MM.1S (cell line): ENCODE measurements around the gene FAM241A.
"Not testable (repeated sequence)": the region's sequence is repeated elsewhere in the genome, so short reads cannot be mapped to it uniquely, and the experiment has no call there.

Experiments
- DNase-seq: peaks from one replicate; pipeline ENCODE4 v3.0.0-alpha.2; 2015
- H2AFZ ChIP-seq: fragments of 300-600 bp; sonication (generic); 2 replicates; pipeline ENCODE4 v1.6.0; 2016; ENCODE audit warnings: antibody characterized with exemption, low read length
- H3F3A ChIP-seq: fragments of 300-600 bp; sonication (generic); 2 replicates; pipeline ENCODE4 v1.6.1; 2016; ENCODE audit warnings: mild to moderate bottlenecking, antibody characterized with exemption, low read length, moderate library complexity, mixed read lengths; ENCODE audit not compliant: insufficient read depth
- H3K27ac ChIP-seq: fragments of 300-600 bp; sonication (generic); 2 replicates; pipeline ENCODE4 v1.5.1; 2016; ENCODE audit warnings: mild to moderate bottlenecking, low read length
- H3K27me3 ChIP-seq: fragments of 300-600 bp; sonication (generic); replicated peaks from 2 replicates; pipeline ENCODE4 v1.6.0; 2016; ENCODE audit warnings: low read length; ENCODE audit not compliant: insufficient read depth
- H3K36me3 ChIP-seq: fragments of 300-600 bp; sonication (generic); replicated peaks from 2 replicates; pipeline ENCODE4 v1.6.1; 2016; ENCODE audit warnings: mild to moderate bottlenecking, low read length, mixed read lengths; ENCODE audit not compliant: insufficient read depth
- H3K4me1 ChIP-seq: fragments of 300-600 bp; sonication (generic); 2 replicates; pipeline ENCODE4 v1.6.1; 2016; ENCODE audit warnings: low read length, mixed read lengths
- H3K4me2 ChIP-seq: fragments of 300-600 bp; sonication (generic); 2 replicates; pipeline ENCODE4 v1.6.0; 2016; ENCODE audit warnings: low read depth, low read length
- H3K4me3 ChIP-seq: fragments of 300-600 bp; sonication (generic); 2 replicates; pipeline ENCODE4 v1.5.1; 2016; ENCODE audit warnings: low read length, mixed read lengths
- H3K79me2 ChIP-seq: fragments of 300-600 bp; sonication (generic); 2 replicates; pipeline ENCODE4 v1.6.1; 2016; ENCODE audit warnings: mixed run types, low read length, mixed read lengths
- H3K9ac ChIP-seq: fragments of 300-600 bp; sonication (generic); 2 replicates; pipeline ENCODE4 v1.6.1; 2016; ENCODE audit warnings: low read length, mixed read lengths
- H3K9me2 ChIP-seq: fragments of 300-600 bp; sonication (generic); replicated peaks from 2 replicates; pipeline ENCODE4 v1.6.1; 2016; ENCODE audit warnings: mild to moderate bottlenecking, low read length, mixed read lengths; ENCODE audit not compliant: insufficient read depth
- H3K9me3 ChIP-seq: fragments of 300-600 bp; sonication (generic); replicated peaks from 2 replicates; pipeline ENCODE4 v1.6.1; 2016; ENCODE audit warnings: mild to moderate bottlenecking, low read length, mixed read lengths; ENCODE audit not compliant: insufficient read depth
- H4K20me1 ChIP-seq: fragments of 300-600 bp; sonication (generic); 2 replicates; pipeline ENCODE4 v1.6.1; 2016; ENCODE audit warnings: mild to moderate bottlenecking, low read length, moderate library complexity, mixed read lengths; ENCODE audit not compliant: insufficient read depth
- EZH2 ChIP-seq: fragments of 300-600 bp; sonication (generic); optimal IDR thresholded peaks from 2 replicates; pipeline ENCODE3; 2017; ENCODE audit warnings: low read depth, mild to moderate bottlenecking, antibody characterized with exemption, low read length, mixed read lengths
- EZH2phosphoT487 ChIP-seq: fragments of 300-600 bp; sonication (generic); IDR thresholded peaks from 2 replicates; pipeline ENCODE4 v1.6.1; 2018; ENCODE audit warnings: antibody characterized with exemption, low read length
- TF ChIP-seq, protein P1 (sequence below): fragments of 300-600 bp; sonication (generic); IDR thresholded peaks from 2 replicates; pipeline ENCODE4 v1.5.1; 2016; ENCODE audit warnings: antibody characterized with exemption, low read length, mixed read lengths

FAM241A gene

DNA sequence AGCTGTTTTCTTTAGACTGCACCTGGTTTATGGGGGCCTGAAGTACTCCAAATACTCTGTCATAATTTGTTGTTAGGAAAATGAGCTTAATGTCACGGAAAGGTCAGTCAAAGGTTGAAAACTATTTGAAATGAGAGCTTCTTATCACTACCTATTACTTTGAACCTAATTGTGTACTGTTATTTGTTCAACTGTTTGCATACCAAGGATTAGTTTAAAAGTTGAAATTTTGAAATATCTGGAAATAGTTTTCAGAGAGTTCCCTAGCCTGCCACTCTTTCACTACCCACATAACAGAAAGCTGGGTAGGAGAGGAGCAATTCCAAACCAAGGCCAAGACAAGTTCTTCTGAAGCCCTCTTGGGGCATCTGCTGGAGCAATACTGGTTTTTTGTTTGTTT is 58.3 kb downstream of the FAM241A start:
- Histone ChIP-seq H3K9me2 (no peaks in the 10 kb centered on the region), H3K9ac (no peak overlapping the region), H4K20me1 (no peaks in the 10 kb centered on the region), H3F3A (no peaks in the 10 kb centered on the region), H3K9me3 (no peaks in the 10 kb centered on the region), H3K36me3 (no peaks in the 10 kb centered on the region), H3K4me1 (no peaks in the 10 kb centered on the region), H3K4me3 (no peak overlapping the region), H3K79me2 (no peaks in the 10 kb centered on the region), H3K27me3 (no peaks in the 10 kb centered on the region), H3K27ac (no peak overlapping the region), H3K4me2 (no peak overlapping the region), H2AFZ (no peak overlapping the region)
- no peak for TF ChIP-seq EZH2phosphoT487
- TF ChIP-seq EZH2, result no peak
- TF ChIP-seq, protein P1, sequence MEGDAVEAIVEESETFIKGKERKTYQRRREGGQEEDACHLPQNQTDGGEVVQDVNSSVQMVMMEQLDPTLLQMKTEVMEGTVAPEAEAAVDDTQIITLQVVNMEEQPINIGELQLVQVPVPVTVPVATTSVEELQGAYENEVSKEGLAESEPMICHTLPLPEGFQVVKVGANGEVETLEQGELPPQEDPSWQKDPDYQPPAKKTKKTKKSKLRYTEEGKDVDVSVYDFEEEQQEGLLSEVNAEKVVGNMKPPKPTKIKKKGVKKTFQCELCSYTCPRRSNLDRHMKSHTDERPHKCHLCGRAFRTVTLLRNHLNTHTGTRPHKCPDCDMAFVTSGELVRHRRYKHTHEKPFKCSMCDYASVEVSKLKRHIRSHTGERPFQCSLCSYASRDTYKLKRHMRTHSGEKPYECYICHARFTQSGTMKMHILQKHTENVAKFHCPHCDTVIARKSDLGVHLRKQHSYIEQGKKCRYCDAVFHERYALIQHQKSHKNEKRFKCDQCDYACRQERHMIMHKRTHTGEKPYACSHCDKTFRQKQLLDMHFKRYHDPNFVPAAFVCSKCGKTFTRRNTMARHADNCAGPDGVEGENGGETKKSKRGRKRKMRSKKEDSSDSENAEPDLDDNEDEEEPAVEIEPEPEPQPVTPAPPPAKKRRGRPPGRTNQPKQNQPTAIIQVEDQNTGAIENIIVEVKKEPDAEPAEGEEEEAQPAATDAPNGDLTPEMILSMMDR, result no peak
- no peak for DNase-seq

DNA sequence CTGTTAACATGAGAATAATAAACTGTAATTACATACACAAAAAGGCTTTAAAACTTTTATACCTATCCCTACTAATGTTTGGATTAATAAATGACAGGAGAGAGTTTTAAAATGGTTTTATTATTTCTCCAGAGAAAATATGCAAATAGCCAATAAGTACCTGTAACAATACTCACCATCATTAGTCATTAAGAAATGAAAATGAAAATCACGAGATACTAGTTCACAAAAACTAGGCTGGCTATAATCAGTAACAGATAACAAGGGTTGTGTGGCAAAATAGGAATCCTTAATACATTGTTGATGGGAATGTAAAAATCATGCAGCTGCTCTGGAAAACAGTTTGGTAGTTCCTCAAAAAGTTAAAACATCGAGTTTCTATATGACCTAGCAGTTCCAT is 61.2 kb downstream of the FAM241A start:
- Histone ChIP-seq H3F3A (no peaks in the 10 kb centered on the region), H3K36me3 (no peaks in the 10 kb centered on the region), H3K4me3 (no peak overlapping the region), H3K4me1 (no peaks in the 10 kb centered on the region), H3K4me2 (no peak overlapping the region), H4K20me1 (no peaks in the 10 kb centered on the region), H3K9me3 (no peaks in the 10 kb centered on the region), H3K27ac (no peak overlapping the region), H3K79me2 (no peaks in the 10 kb centered on the region), H3K27me3 (no peaks in the 10 kb centered on the region), H3K9me2 (no peaks in the 10 kb centered on the region), H2AFZ (no peak overlapping the region), H3K9ac (no peak overlapping the region)
- DNase-seq, result no peak
- TF ChIP-seq, protein P1, result no peak
- TF ChIP-seq EZH2 (no peak), EZH2phosphoT487 (no peak)

DNA sequence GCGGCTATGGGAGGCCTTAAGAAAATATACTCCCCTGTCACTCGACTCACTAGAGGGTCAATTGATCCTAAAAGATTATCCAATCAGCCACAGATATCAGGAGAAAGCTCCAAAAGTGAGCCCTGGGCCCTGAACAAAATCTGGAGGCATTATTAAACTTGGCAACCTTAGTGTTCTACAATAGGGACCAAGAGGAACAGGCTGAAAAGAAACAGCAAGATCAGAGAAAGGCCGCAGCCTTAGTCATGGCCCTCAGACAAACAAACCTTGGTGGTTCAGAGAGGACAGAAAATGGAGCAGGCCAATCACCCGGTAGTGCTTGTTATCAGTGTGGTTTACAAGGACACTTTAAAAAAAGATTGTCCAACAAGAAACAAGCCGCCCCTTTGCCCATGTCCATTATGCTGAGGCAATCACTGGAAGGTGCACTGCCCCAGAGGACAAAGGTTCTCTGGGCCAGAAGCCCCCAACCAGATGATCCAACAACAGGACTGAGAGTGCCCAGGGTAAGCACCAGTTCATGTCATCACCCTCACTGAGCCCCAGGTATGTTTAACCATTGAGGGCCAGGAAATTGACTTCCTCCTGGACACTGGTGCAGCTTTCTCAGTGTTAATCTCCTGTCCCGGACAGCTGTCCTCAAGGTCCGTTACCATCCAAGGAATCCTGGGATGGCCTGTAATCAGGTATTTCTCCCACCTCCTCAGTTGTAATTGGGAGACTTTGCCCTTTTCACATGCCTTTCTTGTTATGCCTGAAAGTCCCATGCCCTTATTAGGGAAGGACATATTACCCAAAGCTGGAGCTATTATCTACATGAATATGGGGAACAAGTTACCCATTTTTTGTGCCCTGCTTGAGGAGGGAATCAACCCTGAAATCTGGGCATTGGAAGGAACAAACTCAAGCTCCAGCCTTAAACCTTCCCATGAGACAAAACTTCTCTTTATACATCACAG is 63.2 kb downstream of the FAM241A start:
- not testable (repeated sequence) for H4K20me1 ChIP-seq, H2AFZ ChIP-seq, H3K9me2 ChIP-seq, DNase-seq, H3K4me3 ChIP-seq, H3K27me3 ChIP-seq, H3K79me2 ChIP-seq, H3K9me3 ChIP-seq, H3F3A ChIP-seq, H3K4me1 ChIP-seq, H3K27ac ChIP-seq, H3K9ac ChIP-seq, H3K36me3 ChIP-seq, H3K4me2 ChIP-seq

DNA sequence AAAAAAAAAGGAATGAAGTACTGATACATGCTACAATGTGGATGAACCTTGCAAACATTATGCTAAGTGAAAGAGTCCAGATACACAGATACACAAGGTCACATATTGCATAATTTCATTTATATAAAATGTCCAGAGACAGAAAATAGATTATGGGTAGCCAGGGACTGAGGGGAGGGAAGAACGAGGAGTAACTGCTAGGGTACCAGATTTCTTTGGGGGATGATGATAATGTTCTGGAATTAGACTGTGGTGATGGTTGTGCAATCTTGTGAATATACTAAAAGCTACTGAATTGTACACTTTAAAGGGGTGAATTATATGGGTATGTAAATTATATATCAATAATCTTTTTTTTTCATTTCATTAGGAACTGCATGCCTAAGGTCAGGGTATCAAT is 65.5 kb downstream of the FAM241A start:
- no peak overlapping the region for H3K4me2 ChIP-seq
- H3K27me3 ChIP-seq, result no peaks in the 10 kb centered on the region
- no peaks in the 10 kb centered on the region for H3K36me3 ChIP-seq
- TF ChIP-seq EZH2phosphoT487 (no peak), EZH2 (no peak)
- TF ChIP-seq, protein P1, result no peak
- no peaks in the 10 kb centered on the region for H3K79me2 ChIP-seq
- H4K20me1 ChIP-seq, result no peaks in the 10 kb centered on the region
- no peaks in the 10 kb centered on the region for H3F3A ChIP-seq
- H3K9ac ChIP-seq, result no peak overlapping the region
- peaks cover 19% of the 10 kb centered on the region for H3K4me1 ChIP-seq
- H2AFZ ChIP-seq, result no peak overlapping the region
- H3K9me3 ChIP-seq, result no peaks in the 10 kb centered on the region
- H3K9me2 ChIP-seq, result no peaks in the 10 kb centered on the region
- H3K27ac ChIP-seq, result no peak overlapping the region
- no peak overlapping the region for H3K4me3 ChIP-seq
- DNase-seq, result no peak
